WTC11 (cell line): ENCODE measurements around the gene OST4. TPM values are rescaled to one million over a fixed set of nuclear protein-coding genes. Genes with fewer than 3 reads are reported as not detected.
A peak's percentile ranks its signal among the peaks of the same experiment; 100 is the strongest.

ENCODE experiments used
- ATAC-seq: fragments of 200-7000 bp; cut with Tn5 transposase; 2 replicates; pipeline ENCODE4 v1.10.0; 2021; ENCODE audit warnings: mild to moderate bottlenecking, moderate library complexity
- CTCF ChIA-PET: fragments of 300-600 bp; sonication (Branson Sonifier 250); formaldehyde crosslinking; loops from one replicate; lab custom pipeline; 2021; ENCODE audit warnings: antibody characterized with exemption; lab: Charles Lee
- POLR2A ChIA-PET: fragments of 350-600 bp; sonication (Branson Sonifier 250); formaldehyde crosslinking; loops from one replicate; lab custom pipeline; 2021; ENCODE audit warnings: antibody characterized with exemption; lab: Charles Lee
- DNase-seq: peaks from one replicate; pipeline ENCODE4 v3.0.0; 2021; ENCODE audit warnings: low spot score
- H3K27ac Mint-ChIP-seq: 2 replicates; pipeline ENCODE4 v1.8.0; 2021; ENCODE audit warnings: mixed read lengths
- H3K27me3 Mint-ChIP-seq: 2 replicates; pipeline ENCODE4 v1.8.0; 2021; ENCODE audit warnings: low read depth, mild to moderate bottlenecking, moderate library complexity, mixed read lengths
- H3K36me3 Mint-ChIP-seq: 2 replicates; pipeline ENCODE4 v1.8.0; 2021; ENCODE audit warnings: mixed read lengths
- H3K4me1 Mint-ChIP-seq: 2 replicates; pipeline ENCODE4 v1.8.0; 2022; ENCODE audit warnings: mixed read lengths
- H3K4me3 Mint-ChIP-seq: 2 replicates; pipeline ENCODE4 v1.8.0; 2021; ENCODE audit warnings: mild to moderate bottlenecking, moderate library complexity, mixed read lengths
- H3K9me3 Mint-ChIP-seq: 2 replicates; pipeline ENCODE4 v1.8.0; 2021; ENCODE audit warnings: mixed read lengths
- ATF1 ChIP-seq: sonication (generic); formaldehyde crosslinking; IDR thresholded peaks from 2 replicates; pipeline ENCODE4 v1.8.1; 2023; ENCODE audit warnings: mild to moderate bottlenecking, moderate library complexity, missing genetic modification reagents
- ETV6 ChIP-seq: sonication (generic); formaldehyde crosslinking; IDR thresholded peaks from 2 replicates; pipeline ENCODE4 v1.8.1; 2022; ENCODE audit warnings: mild to moderate bottlenecking, missing genetic modification reagents
- FOXK1 ChIP-seq: sonication (generic); formaldehyde crosslinking; IDR thresholded peaks from 2 replicates; pipeline ENCODE4 v1.8.0; 2022; ENCODE audit warnings: mild to moderate bottlenecking, moderate library complexity, missing genetic modification reagents
- FOXP1 ChIP-seq: sonication (generic); formaldehyde crosslinking; IDR thresholded peaks from 2 replicates; pipeline ENCODE4 v1.8.0; 2022; ENCODE audit warnings: missing genetic modification reagents, mild to moderate bottlenecking, moderate library complexity, borderline replicate concordance
- JAZF1 ChIP-seq: fragments of 250-450 bp; sonication (Bioruptor Pico); IDR thresholded peaks from 2 replicates; pipeline ENCODE4 v1.9.0; 2021; ENCODE audit warnings: moderate library complexity, mild to moderate bottlenecking, inconsistent platforms
- JUN ChIP-seq: sonication (generic); formaldehyde crosslinking; IDR thresholded peaks from 2 replicates; pipeline ENCODE4 v1.8.0; 2023; ENCODE audit warnings: mild to moderate bottlenecking, missing genetic modification reagents
- KAT7 ChIP-seq: sonication (generic); formaldehyde crosslinking; IDR thresholded peaks from 2 replicates; pipeline ENCODE4 v1.8.1; 2023; ENCODE audit warnings: missing genetic modification reagents, mild to moderate bottlenecking, borderline replicate concordance
- MXD4 ChIP-seq: fragments of 250-450 bp; sonication (Bioruptor Pico); IDR thresholded peaks from 2 replicates; pipeline ENCODE4 v1.8.0; 2021; ENCODE audit warnings: mild to moderate bottlenecking, moderate library complexity, borderline replicate concordance
- NFYB ChIP-seq: sonication (generic); formaldehyde crosslinking; conservative IDR thresholded peaks from 2 replicates; pipeline ENCODE4 v1.8.0; 2022; ENCODE audit warnings: low read depth, missing genetic modification reagents
- OVOL2 ChIP-seq: fragments of 250-450 bp; sonication (Bioruptor Pico); IDR thresholded peaks from 2 replicates; pipeline ENCODE4 v1.9.0; 2021; ENCODE audit warnings: mild to moderate bottlenecking, borderline replicate concordance
- ZNF138 ChIP-seq: sonication (generic); formaldehyde crosslinking; conservative IDR thresholded peaks from 2 replicates; pipeline ENCODE4 v1.8.1; 2022; ENCODE audit warnings: mild to moderate bottlenecking, moderate library complexity, missing genetic modification reagents
- ZNF263 ChIP-seq: sonication (generic); formaldehyde crosslinking; IDR thresholded peaks from 2 replicates; pipeline ENCODE4 v1.8.1; 2022; ENCODE audit warnings: low read depth, mild to moderate bottlenecking, moderate library complexity, missing genetic modification reagents
- total RNA-seq: library from RNA; stranded (reverse); gene quantifications from 3 replicates; pipeline ENCODE4 v1.2.3, GENCODE V29; 2021
- TF ChIP-seq, protein P1 (sequence below): sonication (generic); formaldehyde crosslinking; IDR thresholded peaks from 2 replicates; pipeline ENCODE4 v1.8.0; 2022; ENCODE audit warnings: mild to moderate bottlenecking, missing genetic modification reagents
- TF ChIP-seq, protein P2 (sequence below): fragments of 250-450 bp; sonication (Bioruptor Pico); IDR thresholded peaks from 2 replicates; pipeline ENCODE4 v1.9.0; 2021; ENCODE audit warnings: moderate library complexity, mild to moderate bottlenecking, inconsistent platforms, borderline replicate concordance
- TF ChIP-seq, protein P3 (sequence below): fragments of 250-450 bp; sonication (Bioruptor Pico); conservative IDR thresholded peaks from 2 replicates; pipeline ENCODE4 v1.9.0; 2021; ENCODE audit warnings: mild to moderate bottlenecking
- TF ChIP-seq, protein P4 (sequence below): sonication (generic); formaldehyde crosslinking; IDR thresholded peaks from 2 replicates; pipeline ENCODE4 v1.8.1; 2023; ENCODE audit warnings: mild to moderate bottlenecking, moderate library complexity, missing genetic modification reagents
- TF ChIP-seq, protein P5 (sequence below): sonication (generic); formaldehyde crosslinking; IDR thresholded peaks from 2 replicates; pipeline ENCODE4 v1.8.1; 2022; ENCODE audit warnings: mild to moderate bottlenecking, missing genetic modification reagents, moderate library complexity, borderline replicate concordance
- TF ChIP-seq, protein P6 (sequence below): sonication (generic); formaldehyde crosslinking; IDR thresholded peaks from 2 replicates; pipeline ENCODE4 v1.8.0; 2022; ENCODE audit warnings: mild to moderate bottlenecking, missing genetic modification reagents
- TF ChIP-seq, protein P7 (sequence below): fragments of 250-450 bp; sonication (Bioruptor Pico); IDR thresholded peaks from 2 replicates; pipeline ENCODE4 v1.9.0; 2021; ENCODE audit warnings: mild to moderate bottlenecking, borderline replicate concordance

Gene OST4
- total RNA-seq, 1 experiment from 2014 or later, result 210 TPM

DNA sequence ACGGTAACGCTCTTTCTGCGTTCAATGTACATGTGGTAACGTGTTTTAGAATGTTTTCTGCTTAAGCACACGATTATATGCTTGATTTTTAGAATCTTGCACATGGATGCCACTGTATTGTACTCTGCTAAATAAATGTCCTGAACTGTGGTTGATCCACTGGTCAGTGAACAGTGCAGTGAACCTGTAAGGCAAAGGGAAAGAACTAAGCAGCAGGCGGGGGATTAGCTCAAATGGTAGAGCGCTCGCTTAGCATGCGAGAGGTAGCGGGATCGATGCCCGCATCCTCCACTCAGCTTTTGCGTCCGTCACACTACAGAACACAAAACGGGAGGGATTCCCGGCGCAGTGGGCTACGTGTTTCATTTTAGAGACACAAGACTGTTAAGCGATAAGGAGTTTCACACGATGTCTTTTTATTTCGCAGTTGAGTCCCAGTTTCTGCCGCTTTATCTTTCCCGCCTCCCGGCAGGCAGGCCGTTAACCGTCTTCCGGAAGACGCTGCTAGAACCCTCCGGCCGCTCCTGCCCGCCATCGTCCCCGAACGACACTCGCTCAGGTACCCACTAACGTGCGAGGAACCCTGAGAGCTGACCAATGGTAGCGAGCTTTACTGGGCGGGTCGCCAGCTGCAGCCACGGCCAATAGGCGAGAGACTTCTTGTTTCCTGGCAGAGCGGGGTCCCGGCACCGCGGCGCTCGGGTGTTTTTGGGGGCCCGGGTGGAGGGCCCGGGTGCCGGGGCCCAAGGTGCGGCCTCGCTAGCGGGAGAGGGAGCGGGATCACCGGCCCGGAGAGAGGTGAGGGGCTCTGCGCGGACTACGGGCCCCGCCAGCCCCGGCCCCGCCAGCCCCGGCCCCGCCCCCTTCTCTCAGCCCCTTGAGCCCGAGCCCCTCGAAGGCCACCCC, 20.2 kb downstream of the OST4 start, which contains the start of gene AGBL5 (continued):
- TF ChIP-seq, protein P1, sequence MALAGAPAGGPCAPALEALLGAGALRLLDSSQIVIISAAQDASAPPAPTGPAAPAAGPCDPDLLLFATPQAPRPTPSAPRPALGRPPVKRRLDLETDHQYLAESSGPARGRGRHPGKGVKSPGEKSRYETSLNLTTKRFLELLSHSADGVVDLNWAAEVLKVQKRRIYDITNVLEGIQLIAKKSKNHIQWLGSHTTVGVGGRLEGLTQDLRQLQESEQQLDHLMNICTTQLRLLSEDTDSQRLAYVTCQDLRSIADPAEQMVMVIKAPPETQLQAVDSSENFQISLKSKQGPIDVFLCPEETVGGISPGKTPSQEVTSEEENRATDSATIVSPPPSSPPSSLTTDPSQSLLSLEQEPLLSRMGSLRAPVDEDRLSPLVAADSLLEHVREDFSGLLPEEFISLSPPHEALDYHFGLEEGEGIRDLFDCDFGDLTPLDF, result no peak
- TF ChIP-seq, protein P2, sequence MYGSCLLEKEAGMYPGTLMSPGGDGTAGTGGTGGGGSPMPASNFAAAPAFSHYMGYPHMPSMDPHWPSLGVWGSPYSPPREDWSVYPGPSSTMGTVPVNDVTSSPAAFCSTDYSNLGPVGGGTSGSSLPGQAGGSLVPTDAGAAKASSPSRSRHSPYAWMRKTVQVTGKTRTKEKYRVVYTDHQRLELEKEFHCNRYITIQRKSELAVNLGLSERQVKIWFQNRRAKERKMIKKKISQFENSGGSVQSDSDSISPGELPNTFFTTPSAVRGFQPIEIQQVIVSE, result peak; percentile 95
- TF ChIP-seq ZNF263 (CRISPR knock-in tag), result no peak
- TF ChIP-seq JAZF1 (CRISPR knock-in tag), result peak; percentile 89; the same call in 1 of the 2 replicates
- TF ChIP-seq JUN (CRISPR knock-in tag), result 0 out of 2 replicates have a peak, but pooled peaks have one; percentile 15
- TF ChIP-seq, protein P3, sequence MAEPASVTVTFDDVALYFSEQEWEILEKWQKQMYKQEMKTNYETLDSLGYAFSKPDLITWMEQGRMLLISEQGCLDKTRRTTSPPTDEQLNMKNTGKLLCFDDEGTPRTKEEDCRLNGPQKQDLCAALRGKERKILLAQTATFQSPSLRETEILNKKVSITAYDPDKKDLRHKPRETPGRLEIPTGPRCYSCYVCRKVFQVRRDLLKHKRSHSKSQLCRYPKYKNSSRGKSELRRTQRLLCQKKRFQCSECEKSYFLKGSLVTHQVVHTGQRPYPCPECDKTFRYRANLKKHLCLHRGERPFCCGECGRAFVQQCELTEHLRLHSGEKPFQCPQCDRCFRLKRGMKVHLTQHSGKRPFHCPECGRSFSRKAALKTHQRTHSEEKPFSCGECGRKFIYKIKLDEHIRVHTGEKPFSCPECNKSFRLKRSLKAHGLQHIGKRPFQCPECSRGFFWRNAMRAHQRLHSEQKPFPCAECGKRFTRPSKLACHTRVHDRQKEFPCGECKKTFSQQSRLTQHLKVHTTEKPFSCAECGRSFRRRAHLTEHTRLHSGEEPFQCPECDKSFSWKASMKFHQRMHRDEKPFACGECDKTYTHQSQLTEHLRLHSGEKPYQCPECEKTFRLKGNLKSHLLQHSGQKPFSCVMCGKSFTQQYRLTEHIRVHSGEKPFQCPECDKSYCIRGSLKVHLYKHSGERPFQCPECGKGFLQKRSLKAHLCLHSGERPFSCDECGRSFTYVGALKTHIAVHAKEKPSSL (CRISPR knock-in tag), result peak; percentile 93
- TF ChIP-seq, protein P4, sequence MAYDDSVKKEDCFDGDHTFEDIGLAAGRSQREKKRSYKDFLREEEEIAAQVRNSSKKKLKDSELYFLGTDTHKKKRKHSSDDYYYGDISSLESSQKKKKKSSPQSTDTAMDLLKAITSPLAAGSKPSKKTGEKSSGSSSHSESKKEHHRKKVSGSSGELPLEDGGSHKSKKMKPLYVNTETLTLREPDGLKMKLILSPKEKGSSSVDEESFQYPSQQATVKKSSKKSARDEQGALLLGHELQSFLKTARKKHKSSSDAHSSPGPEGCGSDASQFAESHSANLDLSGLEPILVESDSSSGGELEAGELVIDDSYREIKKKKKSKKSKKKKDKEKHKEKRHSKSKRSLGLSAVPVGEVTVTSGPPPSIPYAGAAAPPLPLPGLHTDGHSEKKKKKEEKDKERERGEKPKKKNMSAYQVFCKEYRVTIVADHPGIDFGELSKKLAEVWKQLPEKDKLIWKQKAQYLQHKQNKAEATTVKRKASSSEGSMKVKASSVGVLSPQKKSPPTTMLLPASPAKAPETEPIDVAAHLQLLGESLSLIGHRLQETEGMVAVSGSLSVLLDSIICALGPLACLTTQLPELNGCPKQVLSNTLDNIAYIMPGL (CRISPR knock-in tag), result peak; percentile 82; the same call in 1 of the 2 replicates
- peak; percentile 74 for TF ChIP-seq OVOL2 (CRISPR knock-in tag)
- no peak for TF ChIP-seq ATF1
- TF ChIP-seq FOXP1 (CRISPR knock-in tag), result peak; percentile 60; the same call in 1 of the 2 replicates
- TF ChIP-seq FOXK1 (CRISPR knock-in tag), result peak; percentile 87; the same call in 1 of the 2 replicates
- TF ChIP-seq, all 79 proteins: peak for 38

DNA sequence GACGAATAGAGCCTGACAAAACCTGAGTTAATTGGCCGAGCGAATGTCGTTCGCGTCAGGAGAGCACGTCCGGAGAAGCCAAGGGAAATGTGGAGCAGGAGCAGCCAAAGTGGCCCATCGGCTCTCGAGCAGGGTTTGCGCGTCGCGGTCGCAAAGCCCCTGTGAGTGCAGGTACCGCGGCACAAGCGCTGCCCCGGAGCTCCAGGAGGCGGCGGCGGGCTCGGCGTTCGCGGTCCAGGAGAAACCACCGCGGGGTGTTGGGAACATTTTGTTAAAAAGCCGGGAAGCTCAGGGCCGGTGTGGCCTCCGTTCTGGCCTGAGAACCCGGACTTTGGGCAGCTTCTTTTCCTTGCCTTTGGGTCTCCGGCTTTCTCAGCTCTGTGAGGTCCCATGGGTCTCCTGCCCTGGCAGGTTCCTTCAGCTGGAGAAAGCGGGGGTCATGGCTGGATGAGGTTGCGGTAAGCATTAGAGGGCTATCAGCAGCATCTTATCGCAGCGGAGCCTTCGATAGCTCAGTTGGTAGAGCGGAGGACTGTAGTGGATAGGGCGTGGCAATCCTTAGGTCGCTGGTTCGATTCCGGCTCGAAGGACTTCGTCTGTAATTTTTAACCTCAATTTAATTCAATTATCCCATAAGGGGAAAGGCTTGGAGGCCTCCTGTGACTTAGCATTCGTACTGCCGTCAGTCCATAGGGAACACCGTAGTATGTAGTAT, 21.0 kb downstream of the OST4 start:
- DNase-seq (peak; percentile 95), ATAC-seq (peak; percentile 84)
- H3K27me3 Mint-ChIP-seq, result peaks cover 10% of the 10 kb centered on the region
- H3K27ac Mint-ChIP-seq, result peak overlapping the region; percentile 98
- CTCF ChIA-PET, result interaction anchor here (0.6 to 4.4 kb wide), 19 partner anchors 9 to 473 kb away, joined by 3 to 38 read pairs (median 6); partner anchors contain the start of genes KHK and OST4
- H3K9me3 Mint-ChIP-seq, result peaks cover 3% of the 10 kb centered on the region; the same call in 1 of the 2 replicates
- peaks cover 12% of the 10 kb centered on the region for H3K36me3 Mint-ChIP-seq
- H3K4me3 Mint-ChIP-seq, result peak overlapping the region; percentile 93
- POLR2A ChIA-PET, result interaction anchor here (0.6 to 4.0 kb wide), 12 partner anchors 10 to 1012 kb away, joined by 3 to 27 read pairs (median 4); partner anchors contain the start of genes KHK, OST4 and TMEM214
- H3K4me1 Mint-ChIP-seq, result peaks cover 12% of the 10 kb centered on the region
- TF ChIP-seq MXD4 (CRISPR knock-in tag), result no peak
- TF ChIP-seq, protein P5, sequence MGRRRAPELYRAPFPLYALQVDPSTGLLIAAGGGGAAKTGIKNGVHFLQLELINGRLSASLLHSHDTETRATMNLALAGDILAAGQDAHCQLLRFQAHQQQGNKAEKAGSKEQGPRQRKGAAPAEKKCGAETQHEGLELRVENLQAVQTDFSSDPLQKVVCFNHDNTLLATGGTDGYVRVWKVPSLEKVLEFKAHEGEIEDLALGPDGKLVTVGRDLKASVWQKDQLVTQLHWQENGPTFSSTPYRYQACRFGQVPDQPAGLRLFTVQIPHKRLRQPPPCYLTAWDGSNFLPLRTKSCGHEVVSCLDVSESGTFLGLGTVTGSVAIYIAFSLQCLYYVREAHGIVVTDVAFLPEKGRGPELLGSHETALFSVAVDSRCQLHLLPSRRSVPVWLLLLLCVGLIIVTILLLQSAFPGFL (CRISPR knock-in tag), result no peak
- TF ChIP-seq, protein P6, sequence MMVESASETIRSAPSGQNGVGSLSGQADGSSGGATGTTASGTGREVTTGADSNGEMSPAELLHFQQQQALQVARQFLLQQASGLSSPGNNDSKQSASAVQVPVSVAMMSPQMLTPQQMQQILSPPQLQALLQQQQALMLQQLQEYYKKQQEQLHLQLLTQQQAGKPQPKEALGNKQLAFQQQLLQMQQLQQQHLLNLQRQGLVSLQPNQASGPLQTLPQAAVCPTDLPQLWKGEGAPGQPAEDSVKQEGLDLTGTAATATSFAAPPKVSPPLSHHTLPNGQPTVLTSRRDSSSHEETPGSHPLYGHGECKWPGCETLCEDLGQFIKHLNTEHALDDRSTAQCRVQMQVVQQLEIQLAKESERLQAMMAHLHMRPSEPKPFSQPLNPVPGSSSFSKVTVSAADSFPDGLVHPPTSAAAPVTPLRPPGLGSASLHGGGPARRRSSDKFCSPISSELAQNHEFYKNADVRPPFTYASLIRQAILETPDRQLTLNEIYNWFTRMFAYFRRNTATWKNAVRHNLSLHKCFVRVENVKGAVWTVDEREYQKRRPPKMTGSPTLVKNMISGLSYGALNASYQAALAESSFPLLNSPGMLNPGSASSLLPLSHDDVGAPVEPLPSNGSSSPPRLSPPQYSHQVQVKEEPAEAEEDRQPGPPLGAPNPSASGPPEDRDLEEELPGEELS (CRISPR knock-in tag), result 0 out of 2 replicates have a peak, but pooled peaks have one; percentile 28
- no peak for TF ChIP-seq NFYB (CRISPR knock-in tag)
- no peak for TF ChIP-seq KAT7 (CRISPR knock-in tag)
- TF ChIP-seq, protein P7, sequence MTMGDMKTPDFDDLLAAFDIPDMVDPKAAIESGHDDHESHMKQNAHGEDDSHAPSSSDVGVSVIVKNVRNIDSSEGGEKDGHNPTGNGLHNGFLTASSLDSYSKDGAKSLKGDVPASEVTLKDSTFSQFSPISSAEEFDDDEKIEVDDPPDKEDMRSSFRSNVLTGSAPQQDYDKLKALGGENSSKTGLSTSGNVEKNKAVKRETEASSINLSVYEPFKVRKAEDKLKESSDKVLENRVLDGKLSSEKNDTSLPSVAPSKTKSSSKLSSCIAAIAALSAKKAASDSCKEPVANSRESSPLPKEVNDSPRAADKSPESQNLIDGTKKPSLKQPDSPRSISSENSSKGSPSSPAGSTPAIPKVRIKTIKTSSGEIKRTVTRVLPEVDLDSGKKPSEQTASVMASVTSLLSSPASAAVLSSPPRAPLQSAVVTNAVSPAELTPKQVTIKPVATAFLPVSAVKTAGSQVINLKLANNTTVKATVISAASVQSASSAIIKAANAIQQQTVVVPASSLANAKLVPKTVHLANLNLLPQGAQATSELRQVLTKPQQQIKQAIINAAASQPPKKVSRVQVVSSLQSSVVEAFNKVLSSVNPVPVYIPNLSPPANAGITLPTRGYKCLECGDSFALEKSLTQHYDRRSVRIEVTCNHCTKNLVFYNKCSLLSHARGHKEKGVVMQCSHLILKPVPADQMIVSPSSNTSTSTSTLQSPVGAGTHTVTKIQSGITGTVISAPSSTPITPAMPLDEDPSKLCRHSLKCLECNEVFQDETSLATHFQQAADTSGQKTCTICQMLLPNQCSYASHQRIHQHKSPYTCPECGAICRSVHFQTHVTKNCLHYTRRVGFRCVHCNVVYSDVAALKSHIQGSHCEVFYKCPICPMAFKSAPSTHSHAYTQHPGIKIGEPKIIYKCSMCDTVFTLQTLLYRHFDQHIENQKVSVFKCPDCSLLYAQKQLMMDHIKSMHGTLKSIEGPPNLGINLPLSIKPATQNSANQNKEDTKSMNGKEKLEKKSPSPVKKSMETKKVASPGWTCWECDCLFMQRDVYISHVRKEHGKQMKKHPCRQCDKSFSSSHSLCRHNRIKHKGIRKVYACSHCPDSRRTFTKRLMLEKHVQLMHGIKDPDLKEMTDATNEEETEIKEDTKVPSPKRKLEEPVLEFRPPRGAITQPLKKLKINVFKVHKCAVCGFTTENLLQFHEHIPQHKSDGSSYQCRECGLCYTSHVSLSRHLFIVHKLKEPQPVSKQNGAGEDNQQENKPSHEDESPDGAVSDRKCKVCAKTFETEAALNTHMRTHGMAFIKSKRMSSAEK (CRISPR knock-in tag), result no peak; the same call in 1 of the 2 replicates
- no peak; the same call in 1 of the 2 replicates for TF ChIP-seq ETV6 (CRISPR knock-in tag)
- no peak for TF ChIP-seq ZNF138 (CRISPR knock-in tag)
